Keratinocyte (primary cell): ENCODE measurements around the gene RPL18. TPM values are rescaled to one million over a fixed set of nuclear protein-coding genes. Genes with fewer than 3 reads are reported as not detected.

ENCODE experiments used
- DNase-seq: peaks from one replicate; pipeline ENCODE4 v3.0.0-alpha.2; 2011; ENCODE audit warnings: low read depth, missing footprints, low spot score
- FAIRE-seq: peaks from 2 replicates; lab custom pipeline; 2011; peaks lifted over from hg19 to GRCh38; lab: Jason Lieb, UNC
- H2AFZ ChIP-seq: 2 replicates; pipeline ENCODE4 v1.6.0; 2012; ENCODE audit warnings: low read length, control low read depth, inconsistent platforms; ENCODE audit not compliant: control insufficient read depth
- H3K27ac ChIP-seq: 2 replicates; pipeline ENCODE4 v1.5.1; 2011; ENCODE audit warnings: low read length; ENCODE audit not compliant: control insufficient read depth, insufficient read depth
- H3K27me3 ChIP-seq: 3 replicates; pipeline ENCODE4 v1.6.0; 2011; ENCODE audit warnings: low read length; ENCODE audit not compliant: control insufficient read depth, insufficient read depth; ENCODE audit errors: extremely low read depth
- H3K36me3 ChIP-seq, 2 experiments: 2 replicates in 1 of 2; 3 replicates in 1 of 2; pipeline ENCODE4 v1.5.1; 2011; ENCODE audit warnings: low read length in 2 of 2, mild to moderate bottlenecking in 1 of 2; ENCODE audit not compliant: control insufficient read depth in 2 of 2, insufficient read depth in 2 of 2; ENCODE audit errors: extremely low read depth in 1 of 2
- H3K4me1 ChIP-seq: 3 replicates; pipeline ENCODE4 v1.5.1; 2011; ENCODE audit warnings: low read length; ENCODE audit not compliant: control insufficient read depth, insufficient read depth; ENCODE audit errors: extremely low read depth
- H3K4me2 ChIP-seq: 3 replicates; pipeline ENCODE4 v1.6.0; 2011; ENCODE audit warnings: low read depth, low read length; ENCODE audit not compliant: control insufficient read depth, insufficient read depth; ENCODE audit errors: extremely low read depth
- H3K4me3 ChIP-seq, 3 experiments: fragments of 200-600 bp in 1 of 3; sonication (generic) in 1 of 3; 2 replicates in 2 of 3; 3 replicates in 1 of 3; pipeline ENCODE4 v1.5.1; 2011 to 2016; ENCODE audit warnings: low read length in 3 of 3, mild to moderate bottlenecking in 3 of 3, control low read depth in 2 of 3, inconsistent platforms in 1 of 3, low read depth in 1 of 3, mixed read lengths in 1 of 3, mixed run types in 1 of 3, moderate library complexity in 1 of 3; ENCODE audit not compliant: control insufficient read depth in 2 of 3, insufficient read depth in 2 of 3; ENCODE audit errors: extremely low read depth in 1 of 3
- H3K79me2 ChIP-seq: 2 replicates; pipeline ENCODE4 v1.6.0; 2012; ENCODE audit warnings: low read length; ENCODE audit not compliant: control insufficient read depth, insufficient read depth
- H3K9ac ChIP-seq: 3 replicates; pipeline ENCODE4 v1.6.0; 2011; ENCODE audit warnings: low read length; ENCODE audit not compliant: control insufficient read depth, insufficient read depth; ENCODE audit errors: extremely low read depth
- H3K9me1 ChIP-seq: 3 replicates; pipeline ENCODE4 v1.6.0; 2011; ENCODE audit warnings: low read length; ENCODE audit not compliant: control insufficient read depth, insufficient read depth; ENCODE audit errors: extremely low read depth
- H3K9me3 ChIP-seq: 2 replicates; pipeline ENCODE4 v1.5.1; 2012; ENCODE audit warnings: low read depth, low read length; ENCODE audit not compliant: control insufficient read depth
- H4K20me1 ChIP-seq: 3 replicates; pipeline ENCODE4 v1.6.0; 2011; ENCODE audit warnings: low read length; ENCODE audit not compliant: control insufficient read depth, insufficient read depth; ENCODE audit errors: extremely low read depth
- EZH2 ChIP-seq: IDR thresholded peaks from one replicate; pipeline ENCODE4 v1.6.1; 2012; ENCODE audit warnings: inconsistent platforms, mild to moderate bottlenecking, low read length, moderate library complexity
- dilution Hi-C: fragments of 300-500 bp; cut with MboI; formaldehyde crosslinking; loops from one replicate; pipeline ENCODE4 v1.7.0; 2020; ENCODE audit warnings: low sequenced_read_pairs; ENCODE audit not compliant: extremely low pct_ligation_motif_present
- polyA minus RNA-seq, 3 experiments: library from RNA; depleted of rRNA, polyadenylated mRNA; stranded (reverse); fragments of >200 nt; gene quantifications; 1 replicate in 1 of 3; 2 replicates in 1 of 3; 3 replicates in 1 of 3; pipeline ENCODE4 v1.2.3, GENCODE V29; 2011
- polyA plus RNA-seq, 5 experiments: library from polyadenylated mRNA; depleted of rRNA in 3 of 5; stranded (reverse) in 3 of 5; stranded (forward) in 1 of 5; unstranded in 1 of 5; fragments of >200 nt; gene quantifications; 1 replicate in 1 of 5; 2 replicates in 3 of 5; 3 replicates in 1 of 5; pipeline versions ENCODE4 v1.2.1 to v1.2.3, GENCODE V29; 2011 to 2012; ENCODE audit warnings: missing spikeins in 2 of 5, low read depth in 1 of 5, low replicate concordance in 1 of 5
- TF ChIP-seq, protein P1 (sequence below), 3 experiments: IDR thresholded peaks in 1 of 3; conservative IDR thresholded peaks in 1 of 3; optimal IDR thresholded peaks in 1 of 3; 2 replicates in 2 of 3; 3 replicates in 1 of 3; pipeline versions ENCODE3 to v1.5.1; 2011; ENCODE audit warnings: low read length in 3 of 3, mild to moderate bottlenecking in 3 of 3, moderate library complexity in 2 of 3, control low read depth in 1 of 3, inconsistent platforms in 1 of 3; ENCODE audit not compliant: insufficient read depth in 2 of 3; ENCODE audit errors: extremely low read depth in 1 of 3

The RPL18 gene
- polyA plus RNA-seq, result 1,010 to 1,534 TPM (median 1,015 TPM) in 3 replicates
- polyA plus RNA-seq (2011; ENCODE audit: low read depth), result 166 TPM
- 744 and 1,244 TPM in 2 replicates for polyA plus RNA-seq (2011; cell fraction: cytosol; rRNA removed)
- polyA plus RNA-seq (2011; cell fraction: nucleus; rRNA removed), result 365 and 473 TPM in 2 replicates
- 1,466 and 2,372 TPM in 2 replicates for polyA plus RNA-seq (2012; ENCODE audit: low replicate concordance)
- polyA minus RNA-seq, result 491 to 622 TPM (median 599 TPM) in 3 replicates
- polyA minus RNA-seq (2011; cell fraction: cytosol; rRNA and poly(A)+ RNA removed), result 1,163 TPM
- 177 and 212 TPM in 2 replicates for polyA minus RNA-seq (2011; cell fraction: nucleus; rRNA and poly(A)+ RNA removed)

DNA sequence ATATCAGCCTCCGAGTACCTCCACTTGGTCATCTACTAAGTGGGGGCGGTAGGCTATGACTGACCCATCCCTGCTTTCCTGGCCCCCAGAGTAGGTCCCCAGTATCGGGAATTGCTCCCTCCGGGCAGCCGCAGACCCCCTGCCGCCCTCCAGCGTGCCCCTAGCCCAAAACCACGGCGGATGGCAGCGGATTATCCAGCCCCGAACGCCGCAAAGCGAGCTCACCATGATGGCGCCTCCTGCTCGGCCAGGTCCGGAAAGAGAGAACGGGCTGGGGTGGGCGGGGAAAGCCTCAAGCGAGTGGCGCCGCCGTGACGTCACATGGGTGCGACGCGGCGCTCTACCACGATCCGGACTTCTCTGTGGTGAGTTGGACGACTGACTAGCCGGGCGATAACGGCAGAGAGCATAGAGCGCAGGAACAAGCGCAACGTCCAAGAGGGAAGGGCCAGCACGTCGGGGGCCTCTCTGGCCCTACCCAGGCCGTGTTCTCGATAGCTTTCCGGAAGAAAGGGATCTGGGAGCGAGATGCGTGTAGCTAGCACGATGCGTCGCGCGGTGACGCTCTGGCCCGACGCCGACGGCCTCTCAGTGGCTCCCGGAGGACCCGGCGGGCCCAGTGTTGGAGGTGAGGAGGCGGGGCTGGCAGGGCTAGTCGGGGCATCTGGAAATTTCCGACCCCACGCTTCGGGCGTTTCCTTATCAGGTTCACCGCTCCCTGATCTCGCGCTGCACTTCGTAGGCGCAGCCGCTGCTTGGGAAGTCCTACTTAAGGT is at the start of gene RPL18, which contains the start of gene SPHK2:
TSS of gene RPL18 (minus strand) at position 263 of the 776 bp plus-strand sequence. CDS start at position 228, 35 bp downstream.
TSS of gene SPHK2 (plus strand) at position 591 of the 776 bp plus-strand sequence. CDS start 1,009 bp downstream, outside the sequence.
- Histone ChIP-seq H3K4me3 (peak within 1 kb of the TSS; percentile 83 to 91 (median 87)), H2AFZ (peak within 1 kb of the TSS; percentile 82), H3K27me3 (no peaks in the 10 kb centered on the region), H3K4me2 (peak within 1 kb of the TSS; percentile 95), H3K36me3 (peaks cover 20 to 40% of the 10 kb centered on the region in 2 experiments), H3K4me1 (peaks cover 47% of the 10 kb centered on the region), H3K9ac (peak within 1 kb of the TSS; percentile 98), H3K9me3 (no peaks in the 10 kb centered on the region), H3K79me2 (peaks cover 39% of the 10 kb centered on the region), H3K27ac (peak within 1 kb of the TSS; percentile 88), H4K20me1 (peaks cover 32% of the 10 kb centered on the region), H3K9me1 (peaks cover 5% of the 10 kb centered on the region)
- TF ChIP-seq EZH2, result no peak
- TF ChIP-seq, protein P1, sequence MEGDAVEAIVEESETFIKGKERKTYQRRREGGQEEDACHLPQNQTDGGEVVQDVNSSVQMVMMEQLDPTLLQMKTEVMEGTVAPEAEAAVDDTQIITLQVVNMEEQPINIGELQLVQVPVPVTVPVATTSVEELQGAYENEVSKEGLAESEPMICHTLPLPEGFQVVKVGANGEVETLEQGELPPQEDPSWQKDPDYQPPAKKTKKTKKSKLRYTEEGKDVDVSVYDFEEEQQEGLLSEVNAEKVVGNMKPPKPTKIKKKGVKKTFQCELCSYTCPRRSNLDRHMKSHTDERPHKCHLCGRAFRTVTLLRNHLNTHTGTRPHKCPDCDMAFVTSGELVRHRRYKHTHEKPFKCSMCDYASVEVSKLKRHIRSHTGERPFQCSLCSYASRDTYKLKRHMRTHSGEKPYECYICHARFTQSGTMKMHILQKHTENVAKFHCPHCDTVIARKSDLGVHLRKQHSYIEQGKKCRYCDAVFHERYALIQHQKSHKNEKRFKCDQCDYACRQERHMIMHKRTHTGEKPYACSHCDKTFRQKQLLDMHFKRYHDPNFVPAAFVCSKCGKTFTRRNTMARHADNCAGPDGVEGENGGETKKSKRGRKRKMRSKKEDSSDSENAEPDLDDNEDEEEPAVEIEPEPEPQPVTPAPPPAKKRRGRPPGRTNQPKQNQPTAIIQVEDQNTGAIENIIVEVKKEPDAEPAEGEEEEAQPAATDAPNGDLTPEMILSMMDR (optimal IDR thresholded peaks at IDR 0.05 in 1 of 3, IDR thresholded peaks at IDR 0.05 in 1 of 3, conservative IDR thresholded peaks at IDR 0.05 in 1 of 3; ENCODE audit: extremely low read depth in 1 of 3, insufficient read depth in 2 of 3, low read length in 3 of 3), result no peak
- peak; percentile 94 for DNase-seq
- peak; percentile 73 for FAIRE-seq
- dilution Hi-C loops, result no loop called here

DNA sequence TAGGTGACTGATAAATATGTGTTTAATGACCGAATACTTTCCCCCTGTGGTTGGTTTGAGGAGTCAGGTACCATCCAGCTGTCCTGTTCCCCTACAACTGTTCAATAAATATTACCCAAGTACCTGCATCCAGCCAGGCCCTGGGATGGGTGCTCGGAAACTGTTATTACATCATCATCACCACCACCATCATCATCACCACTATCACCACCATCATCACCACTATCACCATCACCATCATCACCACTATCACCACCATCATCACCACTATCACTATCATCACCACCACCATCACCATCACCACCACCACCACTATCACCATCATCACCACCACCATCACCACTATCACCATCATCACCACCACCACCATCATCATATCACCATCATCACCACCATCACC is 49.8 kb upstream of the RPL18 start:
- Histone ChIP-seq H3K9ac (no peak overlapping the region), H3K4me2 (no peak overlapping the region), H3K4me3 (no peak overlapping the region), H3K9me1 (no peaks in the 10 kb centered on the region), H3K27ac (no peak overlapping the region), H3K27me3 (no peaks in the 10 kb centered on the region), H3K9me3 (no peaks in the 10 kb centered on the region), H3K79me2 (no peaks in the 10 kb centered on the region), H2AFZ (no peak overlapping the region), H4K20me1 (no peaks in the 10 kb centered on the region), H3K36me3 (no peaks in the 10 kb centered on the region), H3K4me1 (no peaks in the 10 kb centered on the region)
- dilution Hi-C loops, result no loop called here
- no peak for FAIRE-seq
- TF ChIP-seq, protein P1 (optimal IDR thresholded peaks at IDR 0.05 in 1 of 3, IDR thresholded peaks at IDR 0.05 in 1 of 3, conservative IDR thresholded peaks at IDR 0.05 in 1 of 3; ENCODE audit: extremely low read depth in 1 of 3, insufficient read depth in 2 of 3, low read length in 3 of 3), result no peak
- no peak for TF ChIP-seq EZH2
- DNase-seq, result no peak
